HEK293 (cell line): ENCODE measurements around the gene B4GALT2.

Experiments
- BCL6B ChIP-seq: fragments of 450-650 bp; formaldehyde crosslinking; IDR thresholded peaks from 2 replicates; pipeline ENCODE4 v1.5.1; 2017; ENCODE audit warnings: missing biosample characterization, missing genetic modification characterization
- GLIS1 ChIP-seq: fragments of 450-650 bp; formaldehyde crosslinking; IDR thresholded peaks from 2 replicates; pipeline ENCODE4 v1.5.1; 2016; ENCODE audit warnings: missing biosample characterization, missing genetic modification characterization
- KLF1 ChIP-seq: fragments of 450-650 bp; formaldehyde crosslinking; IDR thresholded peaks from 2 replicates; pipeline ENCODE4 v1.5.1; 2016; ENCODE audit warnings: missing biosample characterization, missing genetic modification characterization
- PRDM6 ChIP-seq: fragments of 450-650 bp; formaldehyde crosslinking; IDR thresholded peaks from 2 replicates; pipeline ENCODE4 v1.5.1; 2017; ENCODE audit warnings: missing biosample characterization, missing genetic modification characterization
- SP3 ChIP-seq: fragments of 450-650 bp; formaldehyde crosslinking; IDR thresholded peaks from 2 replicates; pipeline ENCODE4 v1.5.1; 2016; ENCODE audit warnings: missing biosample characterization, missing genetic modification characterization
- TSHZ1 ChIP-seq: fragments of 450-650 bp; formaldehyde crosslinking; IDR thresholded peaks from 2 replicates; pipeline ENCODE4 v1.5.1; 2016; ENCODE audit warnings: missing biosample characterization, missing genetic modification characterization, borderline replicate concordance
- ZBTB11 ChIP-seq: fragments of 450-650 bp; formaldehyde crosslinking; conservative IDR thresholded peaks from 2 replicates; pipeline ENCODE4 v1.5.1; 2016; ENCODE audit warnings: low read depth, missing biosample characterization, missing genetic modification characterization
- ZBTB17 ChIP-seq: fragments of 450-650 bp; formaldehyde crosslinking; IDR thresholded peaks from 2 replicates; pipeline ENCODE4 v1.5.1; 2016; ENCODE audit warnings: missing biosample characterization, missing genetic modification characterization
- ZBTB6 ChIP-seq: fragments of 450-650 bp; formaldehyde crosslinking; IDR thresholded peaks from 2 replicates; pipeline ENCODE4 v1.5.1; 2017; ENCODE audit warnings: missing biosample characterization, missing genetic modification characterization
- ZFP3 ChIP-seq: fragments of 450-650 bp; formaldehyde crosslinking; IDR thresholded peaks from 2 replicates; pipeline ENCODE4 v1.5.1; 2016; ENCODE audit warnings: low read depth, missing biosample characterization, missing genetic modification characterization
- ZNF26 ChIP-seq: fragments of 450-650 bp; formaldehyde crosslinking; IDR thresholded peaks from 2 replicates; pipeline ENCODE4 v1.5.1; 2016; ENCODE audit warnings: missing biosample characterization, missing genetic modification characterization
- ZNF335 ChIP-seq: fragments of 450-650 bp; formaldehyde crosslinking; conservative IDR thresholded peaks from 2 replicates; pipeline ENCODE4 v1.5.1; 2016; ENCODE audit warnings: missing biosample characterization, missing genetic modification characterization
- ZNF501 ChIP-seq: fragments of 450-650 bp; formaldehyde crosslinking; IDR thresholded peaks from 2 replicates; pipeline ENCODE4 v1.5.1; 2016; ENCODE audit warnings: missing biosample characterization, missing genetic modification characterization
- ZNF530 ChIP-seq: fragments of 450-650 bp; formaldehyde crosslinking; IDR thresholded peaks from 2 replicates; pipeline ENCODE4 v1.5.1; 2016; ENCODE audit warnings: low read depth, missing biosample characterization, missing genetic modification characterization
- ZNF639 ChIP-seq: fragments of 450-650 bp; formaldehyde crosslinking; IDR thresholded peaks from 2 replicates; pipeline ENCODE4 v1.5.1; 2016; ENCODE audit warnings: missing biosample characterization, missing genetic modification characterization
- ZNF692 ChIP-seq: fragments of 450-650 bp; formaldehyde crosslinking; IDR thresholded peaks from 2 replicates; pipeline ENCODE4 v1.5.1; 2016; ENCODE audit warnings: missing biosample characterization, missing genetic modification characterization
- ZNF785 ChIP-seq: fragments of 450-650 bp; formaldehyde crosslinking; IDR thresholded peaks from 2 replicates; pipeline ENCODE4 v1.5.1; 2016; ENCODE audit warnings: missing biosample characterization, missing genetic modification characterization
- ZNF792 ChIP-seq: fragments of 450-650 bp; formaldehyde crosslinking; IDR thresholded peaks from 2 replicates; pipeline ENCODE4 v1.5.1; 2016; ENCODE audit warnings: missing biosample characterization, missing genetic modification characterization
- ZNF837 ChIP-seq: fragments of 450-650 bp; formaldehyde crosslinking; IDR thresholded peaks from 2 replicates; pipeline ENCODE4 v1.5.1; 2016; ENCODE audit warnings: missing biosample characterization, missing genetic modification characterization
- ZSCAN5A ChIP-seq: fragments of 450-650 bp; formaldehyde crosslinking; IDR thresholded peaks from 2 replicates; pipeline ENCODE4 v1.5.1; 2016; ENCODE audit warnings: missing biosample characterization, missing genetic modification characterization

B4GALT2 gene

GRCh38 chr1:44031252-44032169 is 52.5 kb downstream of the B4GALT2 start, which contains the start of gene SLC6A9 (continued):
- no peak for TF ChIP-seq TSHZ1 (tag by site-specific recombination)
- no peak for TF ChIP-seq ZNF837 (tag by site-specific recombination)
- no peak for TF ChIP-seq BCL6B
- TF ChIP-seq ZNF785 (tag by site-specific recombination) = no peak; the same call in 1 of the 2 replicates
- TF ChIP-seq ZSCAN5A (tag by site-specific recombination) = no peak
- no peak for TF ChIP-seq ZNF639
- no peak for TF ChIP-seq ZNF26 (tag by site-specific recombination)
- peak; percentile 65 for TF ChIP-seq ZBTB17 (tag by site-specific recombination)
- TF ChIP-seq KLF1 (tag by site-specific recombination) = no peak; the same call in 1 of the 2 replicates
- no peak for TF ChIP-seq PRDM6
- TF ChIP-seq ZFP3 (tag by site-specific recombination) = no peak
- TF ChIP-seq GLIS1 (tag by site-specific recombination) = peak; percentile 66
- no peak for TF ChIP-seq ZNF530
- TF ChIP-seq SP3 (tag by site-specific recombination) = peak; percentile 62
- TF ChIP-seq ZNF501 (tag by site-specific recombination) = no peak
- TF ChIP-seq ZBTB11 (tag by site-specific recombination) = no peak; the same call in 1 of the 2 replicates
- peak; percentile 87 for TF ChIP-seq ZNF692 (tag by site-specific recombination)
- peak; percentile 11; the same call in 1 of the 2 replicates for TF ChIP-seq ZNF335 (tag by site-specific recombination)
- TF ChIP-seq ZNF792 = no peak
- TF ChIP-seq ZBTB6 (tag by site-specific recombination) = 0 out of 2 replicates have a peak, but pooled peaks have one; percentile 25
